ENCODE data around the gene DLGAP4. TPM values are rescaled to one million over a fixed set of nuclear protein-coding genes. Genes with fewer than 3 reads are reported as not detected.

Gene DLGAP4
- total RNA-seq, 1 donor from 2014 or later = 172 TPM

- peak; percentile 96 for DNase-seq (ENCODE audit: low spot score)
- H3K4me3 Mint-ChIP-seq (ENCODE audit: unreplicated experiment) = peak within 1 kb of the TSS; percentile 98
- peak within 1 kb of the TSS; percentile 97 for H3K27ac Mint-ChIP-seq (ENCODE audit: unreplicated experiment)
- H3K4me1 Mint-ChIP-seq (ENCODE audit: unreplicated experiment) = peaks cover 25% of the 10 kb centered on the region
- H3K27me3 Mint-ChIP-seq (ENCODE audit: unreplicated experiment) = peaks cover 18% of the 10 kb centered on the region
- H3K9me3 Mint-ChIP-seq (ENCODE audit: unreplicated experiment) = no peaks in the 10 kb centered on the region
- peaks cover 4% of the 10 kb centered on the region for H3K36me3 Mint-ChIP-seq (ENCODE audit: low read depth, unreplicated experiment)
- no peak for TF ChIP-seq CTCF (IDR thresholded peaks at IDR 0.05; ENCODE audit: unreplicated experiment)
These were observed 267.1 kb downstream of the DLGAP4 start, which contains the start of gene TGIF2 for GRCh38 chr20:36573103-36573797. TSS of gene TGIF2 (plus strand) at chr20:36573597. CDS start at chr20:36578775, 5,178 bp downstream.

DNA sequence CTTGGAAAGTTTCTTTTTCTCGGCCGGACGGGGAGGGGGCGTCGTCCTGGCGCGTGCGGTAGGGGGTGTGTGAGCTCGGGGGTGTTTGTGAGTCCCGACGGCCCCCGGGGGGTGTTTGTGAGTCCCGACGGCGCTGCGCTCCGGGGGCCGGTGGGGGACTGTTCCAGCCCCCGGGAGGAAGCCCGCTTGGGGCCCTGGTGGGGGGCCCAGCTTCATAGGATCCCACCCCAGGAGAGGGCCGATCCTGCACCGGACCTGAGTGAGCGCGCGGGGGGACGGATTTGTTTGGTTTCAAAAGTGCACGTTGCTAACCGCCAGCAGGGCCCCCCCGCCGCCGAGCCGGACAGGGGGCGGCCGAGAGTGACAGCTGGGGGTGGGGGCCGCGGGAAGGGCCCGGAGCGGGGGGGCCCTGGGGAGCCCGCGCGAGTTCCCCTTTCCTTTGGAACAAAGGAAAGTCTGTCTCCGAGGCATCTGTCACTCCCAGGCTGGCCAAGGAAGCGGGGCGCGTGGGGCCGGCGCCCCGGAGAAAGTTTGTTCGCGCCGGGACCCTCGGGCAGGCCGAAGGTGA, 267.7 kb downstream of the DLGAP4 start:
- DNase-seq (ENCODE audit: low spot score) = peak; percentile 37
- no peaks in the 10 kb centered on the region for H3K9me3 Mint-ChIP-seq (ENCODE audit: unreplicated experiment)
- H3K27me3 Mint-ChIP-seq (ENCODE audit: unreplicated experiment) = peaks cover 18% of the 10 kb centered on the region
- no peak overlapping the region for H3K27ac Mint-ChIP-seq (ENCODE audit: unreplicated experiment)
- H3K4me1 Mint-ChIP-seq (ENCODE audit: unreplicated experiment) = peaks cover 25% of the 10 kb centered on the region
- peak overlapping the region; percentile 82 for H3K4me3 Mint-ChIP-seq (ENCODE audit: unreplicated experiment)
- TF ChIP-seq CTCF (IDR thresholded peaks at IDR 0.05; ENCODE audit: unreplicated experiment) = no peak
- H3K36me3 Mint-ChIP-seq (ENCODE audit: low read depth, unreplicated experiment) = peaks cover 4% of the 10 kb centered on the region

DNA sequence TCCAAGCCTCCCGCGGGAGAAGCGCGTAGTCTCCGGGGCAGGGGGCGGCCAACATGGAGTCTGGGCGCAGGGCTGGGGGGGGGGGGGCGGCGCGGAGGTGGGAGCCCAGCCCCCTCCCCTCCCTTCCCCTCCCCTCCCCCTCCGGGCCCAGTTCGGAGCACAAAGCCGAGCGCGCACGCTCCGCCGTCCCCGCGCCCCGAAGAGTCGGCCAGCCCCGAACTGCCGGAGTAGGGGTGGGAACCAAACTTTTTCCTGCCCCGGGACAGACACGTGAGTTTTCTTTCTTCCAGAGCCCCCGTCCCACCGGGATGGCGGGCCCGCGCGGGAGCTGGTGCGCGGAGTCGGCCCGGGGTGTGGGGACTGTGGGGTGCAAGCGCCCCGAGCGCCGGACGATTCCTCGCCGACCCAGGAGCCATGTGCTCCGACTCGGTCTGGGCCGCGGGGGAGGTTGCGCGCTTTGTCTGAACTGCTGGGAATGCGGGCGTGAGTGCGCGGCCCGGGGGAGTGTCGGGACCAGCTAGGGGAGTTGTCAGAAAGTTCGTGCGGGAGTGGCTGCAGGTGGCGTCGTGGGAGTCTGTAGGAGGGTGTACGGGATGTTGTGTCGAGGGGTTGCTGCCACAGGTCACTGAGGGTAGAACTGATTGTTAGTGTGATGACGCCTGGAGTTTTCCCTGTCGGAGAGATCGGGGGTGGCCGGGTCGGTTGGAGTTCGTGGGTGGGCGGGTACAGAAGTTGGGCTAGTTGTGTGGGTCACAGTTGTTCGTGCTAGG, 268.4 kb downstream of the DLGAP4 start:
- no peak for TF ChIP-seq CTCF (IDR thresholded peaks at IDR 0.05; ENCODE audit: unreplicated experiment)
- H3K4me1 Mint-ChIP-seq (ENCODE audit: unreplicated experiment) = peaks cover 25% of the 10 kb centered on the region
- peak; percentile 52 for DNase-seq (ENCODE audit: low spot score)
- peaks cover 8% of the 10 kb centered on the region for H3K36me3 Mint-ChIP-seq (ENCODE audit: low read depth, unreplicated experiment)
- H3K9me3 Mint-ChIP-seq (ENCODE audit: unreplicated experiment) = no peaks in the 10 kb centered on the region
- H3K27me3 Mint-ChIP-seq (ENCODE audit: unreplicated experiment) = peaks cover 20% of the 10 kb centered on the region
- peak overlapping the region; percentile 98 for H3K4me3 Mint-ChIP-seq (ENCODE audit: unreplicated experiment)
- H3K27ac Mint-ChIP-seq (ENCODE audit: unreplicated experiment) = peak overlapping the region; percentile 91

- Mint-ChIP-seq H3K9me3 (ENCODE audit: unreplicated experiment) (no peaks in the 10 kb centered on the region), H3K4me1 (ENCODE audit: unreplicated experiment) (peaks cover 25% of the 10 kb centered on the region), H3K4me3 (ENCODE audit: unreplicated experiment) (no peak overlapping the region), H3K27me3 (ENCODE audit: unreplicated experiment) (peaks cover 17% of the 10 kb centered on the region), H3K27ac (ENCODE audit: unreplicated experiment) (no peak overlapping the region), H3K36me3 (ENCODE audit: low read depth, unreplicated experiment) (peaks cover 18% of the 10 kb centered on the region)
- no peak for TF ChIP-seq CTCF (IDR thresholded peaks at IDR 0.05; ENCODE audit: unreplicated experiment)
- DNase-seq (ENCODE audit: low spot score) = no peak
These were observed 269.9 kb downstream of the DLGAP4 start for GRCh38 chr20:36576081-36576445.

Other genes starting within 250 kb of the DLGAP4 start
- 19.3 TPM for gene EPB41L1, start 151.6 kb upstream of the DLGAP4 start, total RNA-seq (ENCODE audit: unreplicated experiment)
- 20.3 TPM for gene AAR2, start 69.9 kb upstream of the DLGAP4 start, total RNA-seq (ENCODE audit: unreplicated experiment)
- 128 TPM for gene MYL9, start 235.2 kb downstream of the DLGAP4 start, total RNA-seq (ENCODE audit: unreplicated experiment)

Measured in endothelial cell (in vitro differentiated cells).